Osteoblast (primary cell): ENCODE data around the gene TEX29. TPM values are rescaled to one million over a fixed set of nuclear protein-coding genes. Genes with fewer than 3 reads are reported as not detected.

Experiments used
- DNase-seq: peaks from one replicate; pipeline ENCODE4 v3.0.0; 2011; ENCODE audit warnings: low spot score, mixed read lengths; ENCODE audit not compliant: insufficient read length; ENCODE audit errors: missing footprints
- H2AFZ ChIP-seq: 2 replicates; pipeline ENCODE4 v1.6.0; 2011; ENCODE audit warnings: mild to moderate bottlenecking, low read length
- H3K27ac ChIP-seq: 2 replicates; pipeline ENCODE4 v1.5.1; 2011; ENCODE audit warnings: mild to moderate bottlenecking, low read depth, low read length, moderate library complexity
- H3K27me3 ChIP-seq: 2 replicates; pipeline ENCODE4 v1.6.0; 2012; ENCODE audit warnings: mild to moderate bottlenecking, control low read depth, inconsistent platforms, low read length, moderate library complexity; ENCODE audit not compliant: insufficient read depth
- H3K36me3 ChIP-seq: 2 replicates; pipeline ENCODE4 v1.5.1; 2011; ENCODE audit warnings: mild to moderate bottlenecking, low read length, control low read depth, moderate library complexity; ENCODE audit not compliant: insufficient read depth
- H3K4me1 ChIP-seq: 2 replicates; pipeline ENCODE4 v1.5.1; 2011; ENCODE audit warnings: mild to moderate bottlenecking, low read length, control low read depth, moderate library complexity; ENCODE audit not compliant: insufficient read depth
- H3K4me2 ChIP-seq: 2 replicates; pipeline ENCODE4 v1.6.0; 2011; ENCODE audit warnings: mild to moderate bottlenecking, low read length; ENCODE audit not compliant: insufficient read depth
- H3K4me3 ChIP-seq: fragments of 200-600 bp; sonication (generic); 3 replicates; pipeline ENCODE4 v1.5.1; 2012; ENCODE audit warnings: mild to moderate bottlenecking, low read length, inconsistent platforms; ENCODE audit not compliant: insufficient read depth
- H3K79me2 ChIP-seq: 2 replicates; pipeline ENCODE4 v1.6.0; 2012; ENCODE audit warnings: mild to moderate bottlenecking, low read length, control low read depth, inconsistent platforms; ENCODE audit not compliant: insufficient read depth
- H3K9me3 ChIP-seq: 2 replicates; pipeline ENCODE4 v1.5.1; 2011; ENCODE audit warnings: low read depth, low read length, control low read depth
- H4K20me1 ChIP-seq: 2 replicates; pipeline ENCODE4 v1.6.0; 2012; ENCODE audit warnings: mild to moderate bottlenecking, low read length, control low read depth; ENCODE audit not compliant: insufficient read depth
- CTCF ChIP-seq: IDR thresholded peaks from 2 replicates; pipeline ENCODE4 v1.5.1; 2011; ENCODE audit warnings: mild to moderate bottlenecking, low read depth, low read length, moderate library complexity; ENCODE audit errors: extremely low read depth
- total RNA-seq: library from RNA; depleted of rRNA; stranded (reverse); fragments of >200 nt; gene quantifications from 2 replicates; pipeline ENCODE4 v1.2.3, GENCODE V29; 2012

The TEX29 gene
- total RNA-seq, 1 donor, result 0.36 TPM

- Histone ChIP-seq H3K4me2 (no peak overlapping the region), H2AFZ (no peak overlapping the region), H4K20me1 (peaks cover 6% of the 10 kb centered on the region), H3K79me2 (no peaks in the 10 kb centered on the region), H3K36me3 (peaks cover 23% of the 10 kb centered on the region), H3K27ac (no peak overlapping the region), H3K27me3 (no peaks in the 10 kb centered on the region), H3K4me3 (no peak overlapping the region), H3K4me1 (no peaks in the 10 kb centered on the region), H3K9me3 (no peaks in the 10 kb centered on the region)
- no peak for TF ChIP-seq CTCF
- DNase-seq, result no peak
These were observed 24.0 kb upstream of the TEX29 start for GRCh38 chr13:111296417-111296816.

GRCh38 chr13:111298214-111298975 is 22.0 kb upstream of the TEX29 start:
- peaks cover 6% of the 10 kb centered on the region for H4K20me1 ChIP-seq
- no peaks in the 10 kb centered on the region for H3K4me1 ChIP-seq
- DNase-seq, result no peak
- H3K27ac ChIP-seq, result no peak overlapping the region
- H3K36me3 ChIP-seq, result peaks cover 27% of the 10 kb centered on the region
- H2AFZ ChIP-seq, result no peak overlapping the region
- no peak for TF ChIP-seq CTCF
- no peaks in the 10 kb centered on the region for H3K79me2 ChIP-seq
- no peaks in the 10 kb centered on the region for H3K9me3 ChIP-seq
- H3K4me2 ChIP-seq, result no peak overlapping the region
- no peak overlapping the region for H3K4me3 ChIP-seq
- H3K27me3 ChIP-seq, result no peaks in the 10 kb centered on the region

GRCh38 chr13:111302045-111302726 is 18.3 kb upstream of the TEX29 start:
- H4K20me1 ChIP-seq, result no peaks in the 10 kb centered on the region
- H3K4me2 ChIP-seq, result no peak overlapping the region
- no peaks in the 10 kb centered on the region for H3K4me1 ChIP-seq
- no peak overlapping the region for H2AFZ ChIP-seq
- H3K4me3 ChIP-seq, result no peak overlapping the region
- no peaks in the 10 kb centered on the region for H3K27me3 ChIP-seq
- H3K79me2 ChIP-seq, result no peaks in the 10 kb centered on the region
- H3K27ac ChIP-seq, result no peak overlapping the region
- no peaks in the 10 kb centered on the region for H3K9me3 ChIP-seq
- no peak for TF ChIP-seq CTCF
- no peak for DNase-seq
- H3K36me3 ChIP-seq, result peaks cover 49% of the 10 kb centered on the region

GRCh38 chr13:111303559-111303958 is 16.9 kb upstream of the TEX29 start:
- DNase-seq, result no peak
- no peak overlapping the region for H2AFZ ChIP-seq
- no peak overlapping the region for H3K4me3 ChIP-seq
- no peaks in the 10 kb centered on the region for H4K20me1 ChIP-seq
- peaks cover 49% of the 10 kb centered on the region for H3K36me3 ChIP-seq
- H3K27me3 ChIP-seq, result no peaks in the 10 kb centered on the region
- no peak for TF ChIP-seq CTCF
- no peak overlapping the region for H3K27ac ChIP-seq
- H3K4me2 ChIP-seq, result no peak overlapping the region
- H3K9me3 ChIP-seq, result no peaks in the 10 kb centered on the region
- no peaks in the 10 kb centered on the region for H3K4me1 ChIP-seq
- H3K79me2 ChIP-seq, result no peaks in the 10 kb centered on the region
